Uterus (tissue), 2 donors: ENCODE data around the gene CACNA1C.

Experiments used
- CTCF ChIP-seq, 4 experiments: fragments of 200-600 bp in 2 of 4; fragments of 450-650 bp in 2 of 4; sonication (generic) in 2 of 4; IDR thresholded peaks; one replicate each; pipeline ENCODE4 v1.5.1; 2016 to 2019; ENCODE audit warnings: antibody characterized with exemption in 4 of 4, mild to moderate bottlenecking in 2 of 4, moderate library complexity in 1 of 4
- POLR2A ChIP-seq, 2 donors: fragments of 450-650 bp; IDR thresholded peaks; one replicate each; pipeline ENCODE4 v1.6.1; 2016; ENCODE audit warnings: antibody characterized with exemption in 2 of 2, mild to moderate bottlenecking in 1 of 2, moderate library complexity in 1 of 2

GRCh38 chr12:2238111-2238510, 185.3 kb downstream of the CACNA1C start:
- TF ChIP-seq CTCF (IDR thresholded peaks at IDR 0.05) (no peak), POLR2A (IDR thresholded peaks at IDR 0.05) (no peak)
